Vagina (tissue), 2 donors: ENCODE results near the gene TRAF3IP1. TPM values are rescaled to one million over a fixed set of nuclear protein-coding genes. Genes with fewer than 3 reads are reported as not detected.

Source experiments
- DNase-seq, 2 donors: peaks; one replicate each; pipeline ENCODE4 v3.0.0-alpha.2; 2017; ENCODE audit errors: extremely low spot score in 2 of 2
- H3K27ac ChIP-seq: fragments of 200-600 bp; sonication (generic); one replicate; pipeline ENCODE4 v1.5.1; 2019
- H3K27me3 ChIP-seq: fragments of 200-600 bp; sonication (generic); one replicate; pipeline ENCODE4 v1.5.1; 2019
- H3K36me3 ChIP-seq, 2 donors: fragments of 200-600 bp; sonication (generic); one replicate each; pipeline ENCODE4 v1.5.1; 2017 to 2019
- H3K4me1 ChIP-seq: fragments of 200-600 bp; sonication (generic); one replicate; pipeline ENCODE4 v1.5.1; 2019
- H3K4me3 ChIP-seq, 2 donors: fragments of 200-600 bp; sonication (generic); 1 replicate in 1 of 2; 2 replicates in 1 of 2; pipeline ENCODE4 v1.5.1; 2016 to 2019
- H3K9me3 ChIP-seq: fragments of 200-600 bp; sonication (generic); one replicate; pipeline ENCODE4 v1.5.1; 2019
- POLR2A ChIP-seq, 2 donors: fragments of 450-650 bp; IDR thresholded peaks; one replicate each; pipeline ENCODE4 v1.6.1; 2017; ENCODE audit warnings: antibody characterized with exemption in 2 of 2, mild to moderate bottlenecking in 2 of 2, moderate library complexity in 2 of 2
- POLR2AphosphoS5 ChIP-seq, 2 donors: sonication (generic); formaldehyde crosslinking; IDR thresholded peaks; one replicate each; pipeline ENCODE4 v1.9.0; 2017; ENCODE audit warnings: antibody characterized with exemption in 2 of 2, mild to moderate bottlenecking in 2 of 2, low read depth in 1 of 2; ENCODE audit not compliant: insufficient read depth in 1 of 2
- intact Hi-C: fragments of 100-400 bp; cut with DNase I; formaldehyde crosslinking; loops from one replicate; pipeline ENCODE4 v1.15.1; 2023
- total RNA-seq: library from RNA; depleted of rRNA; stranded (reverse); fragments of >200 nt; gene quantifications from one replicate; pipeline ENCODE4 v1.2.3, GENCODE V29; 2016
- TF ChIP-seq, protein P1 (sequence below), 3 experiments: fragments of 450-650 bp in 2 of 3; fragments of 200-600 bp in 1 of 3; sonication (generic) in 1 of 3; IDR thresholded peaks; one replicate each; pipeline ENCODE4 v1.5.1; 2017 to 2019; ENCODE audit warnings: antibody characterized with exemption in 3 of 3, mild to moderate bottlenecking in 2 of 3, moderate library complexity in 2 of 3

TRAF3IP1 gene
- total RNA-seq, 1 donor from 2014 or later, result 10.3 TPM

DNA sequence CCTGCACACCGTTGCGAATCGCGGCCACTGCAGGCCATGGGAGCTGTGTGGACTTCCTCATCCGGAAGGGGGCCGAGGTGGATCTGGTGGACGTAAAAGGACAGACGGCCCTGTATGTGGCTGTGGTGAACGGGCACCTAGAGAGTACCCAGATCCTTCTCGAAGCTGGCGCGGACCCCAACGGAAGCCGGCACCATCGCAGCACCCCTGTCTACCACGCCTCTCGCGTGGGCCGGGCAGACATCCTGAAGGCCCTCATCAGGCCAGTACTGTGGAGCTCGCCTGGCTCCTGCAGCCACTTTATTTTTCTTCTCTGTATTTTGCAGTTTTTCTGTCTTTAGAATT is 115.4 kb downstream of the TRAF3IP1 start:
- H3K4me1 ChIP-seq, result peaks cover 25% of the 10 kb centered on the region
- intact Hi-C loops, result no loop called here
- peaks cover 0 to 40% of the 10 kb centered on the region in 2 donors for H3K36me3 ChIP-seq

DNA sequence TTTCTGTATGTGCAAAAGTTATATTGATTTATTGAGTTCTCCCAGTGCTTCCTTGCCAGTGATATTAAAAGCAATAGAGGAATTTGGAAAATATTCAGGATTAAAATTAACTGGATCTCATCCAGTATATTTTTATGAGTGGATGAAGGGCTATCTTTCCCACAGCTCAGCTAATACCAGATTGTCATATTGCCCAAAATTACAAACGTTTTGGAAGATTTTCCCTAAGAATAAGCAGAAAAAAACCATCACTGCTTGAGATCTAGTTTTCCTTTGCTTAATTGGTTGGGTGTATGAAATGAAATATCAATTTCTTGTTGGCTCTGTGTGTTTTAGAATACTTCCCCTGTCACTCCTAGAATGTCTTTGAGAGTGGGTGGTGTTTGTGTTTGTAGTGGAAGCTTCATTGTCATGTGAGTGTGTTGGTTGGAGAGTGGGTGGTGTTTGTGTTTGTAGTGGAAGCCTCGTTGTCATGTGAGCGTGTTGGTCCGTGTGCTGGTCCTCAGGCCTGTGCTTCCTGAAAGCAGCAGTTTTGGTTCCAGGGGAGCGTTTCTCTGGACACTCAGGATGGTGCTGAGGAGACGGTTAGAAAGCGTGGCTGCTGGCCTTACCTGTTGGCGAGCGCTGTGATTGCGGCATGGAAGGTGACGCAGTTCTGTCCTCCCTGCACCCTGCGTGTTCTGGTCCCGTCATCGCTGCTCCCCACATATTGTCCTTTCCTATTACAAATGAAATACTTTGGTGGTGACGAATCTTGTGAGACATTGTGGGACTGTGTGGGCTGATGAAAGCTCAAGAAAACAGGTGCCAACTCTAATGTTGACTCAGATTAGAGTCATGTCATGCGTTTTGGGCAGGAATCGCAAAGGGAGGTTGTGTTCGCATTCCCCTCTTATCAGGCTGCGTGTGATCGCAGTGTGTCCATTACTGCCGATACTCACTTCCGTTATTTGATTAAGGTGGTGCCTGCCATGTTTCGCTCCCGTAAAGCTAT is 118.8 kb downstream of the TRAF3IP1 start:
- H3K27me3 ChIP-seq, result no peaks in the 10 kb centered on the region
- no peak overlapping the region for H3K27ac ChIP-seq
- no peak for TF ChIP-seq POLR2AphosphoS5 (IDR thresholded peaks at IDR 0.05; ENCODE audit: insufficient read depth in 1 of 2, low read depth in 1 of 2)
- TF ChIP-seq, protein P1, sequence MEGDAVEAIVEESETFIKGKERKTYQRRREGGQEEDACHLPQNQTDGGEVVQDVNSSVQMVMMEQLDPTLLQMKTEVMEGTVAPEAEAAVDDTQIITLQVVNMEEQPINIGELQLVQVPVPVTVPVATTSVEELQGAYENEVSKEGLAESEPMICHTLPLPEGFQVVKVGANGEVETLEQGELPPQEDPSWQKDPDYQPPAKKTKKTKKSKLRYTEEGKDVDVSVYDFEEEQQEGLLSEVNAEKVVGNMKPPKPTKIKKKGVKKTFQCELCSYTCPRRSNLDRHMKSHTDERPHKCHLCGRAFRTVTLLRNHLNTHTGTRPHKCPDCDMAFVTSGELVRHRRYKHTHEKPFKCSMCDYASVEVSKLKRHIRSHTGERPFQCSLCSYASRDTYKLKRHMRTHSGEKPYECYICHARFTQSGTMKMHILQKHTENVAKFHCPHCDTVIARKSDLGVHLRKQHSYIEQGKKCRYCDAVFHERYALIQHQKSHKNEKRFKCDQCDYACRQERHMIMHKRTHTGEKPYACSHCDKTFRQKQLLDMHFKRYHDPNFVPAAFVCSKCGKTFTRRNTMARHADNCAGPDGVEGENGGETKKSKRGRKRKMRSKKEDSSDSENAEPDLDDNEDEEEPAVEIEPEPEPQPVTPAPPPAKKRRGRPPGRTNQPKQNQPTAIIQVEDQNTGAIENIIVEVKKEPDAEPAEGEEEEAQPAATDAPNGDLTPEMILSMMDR (IDR thresholded peaks at IDR 0.05), result no peak
- no peak for TF ChIP-seq POLR2A (IDR thresholded peaks at IDR 0.05)
- DNase-seq, result peak in 1 of 2 donors; percentile 55
- no peak overlapping the region for H3K4me3 ChIP-seq
- intact Hi-C loops, result no loop called here
- H3K4me1 ChIP-seq, result peaks cover 26% of the 10 kb centered on the region
- no peaks in the 10 kb centered on the region for H3K9me3 ChIP-seq
- peaks cover 0 to 29% of the 10 kb centered on the region in 2 donors for H3K36me3 ChIP-seq

More for the DNA sequence above, 115.4 kb downstream of the TRAF3IP1 start:
- DNase-seq, result no peak
- no peaks in the 10 kb centered on the region for H3K27me3 ChIP-seq
- no peak overlapping the region for H3K4me3 ChIP-seq
- TF ChIP-seq, protein P1 (IDR thresholded peaks at IDR 0.05), result no peak
- TF ChIP-seq POLR2AphosphoS5 (IDR thresholded peaks at IDR 0.05; ENCODE audit: insufficient read depth in 1 of 2, low read depth in 1 of 2) (no peak), POLR2A (IDR thresholded peaks at IDR 0.05) (no peak)
- no peaks in the 10 kb centered on the region for H3K9me3 ChIP-seq
- no peak overlapping the region for H3K27ac ChIP-seq

DNA sequence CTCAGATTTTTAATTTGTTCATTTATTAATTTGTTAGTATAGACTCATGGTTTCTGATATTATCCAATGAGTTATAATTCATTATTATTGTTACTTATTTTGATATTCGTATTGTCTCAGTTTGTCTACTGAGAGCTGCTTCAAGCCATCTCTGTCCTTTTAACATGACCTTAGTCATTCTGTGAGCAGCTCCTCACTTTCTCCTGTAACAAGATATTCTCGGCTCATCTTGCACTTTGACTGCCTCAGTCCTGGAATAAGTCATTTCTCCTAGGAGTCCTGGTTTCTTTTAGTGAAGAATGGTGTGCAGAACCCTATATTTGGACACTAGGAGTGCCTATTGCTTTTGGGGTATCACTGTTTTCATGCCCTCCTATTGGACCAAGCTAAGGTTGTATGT is 119.6 kb downstream of the TRAF3IP1 start:
- Histone ChIP-seq H3K4me1 (peaks cover 26% of the 10 kb centered on the region), H3K27me3 (no peaks in the 10 kb centered on the region), H3K27ac (no peak overlapping the region), H3K9me3 (no peaks in the 10 kb centered on the region), H3K4me3 (no peak overlapping the region), H3K36me3 (peaks cover 0 to 30% of the 10 kb centered on the region in 2 donors)
- intact Hi-C loops, result no loop called here
- no peak for DNase-seq
- TF ChIP-seq POLR2A (IDR thresholded peaks at IDR 0.05), result no peak
- no peak for TF ChIP-seq POLR2AphosphoS5 (IDR thresholded peaks at IDR 0.05; ENCODE audit: insufficient read depth in 1 of 2, low read depth in 1 of 2)
- TF ChIP-seq, protein P1 (IDR thresholded peaks at IDR 0.05), result no peak

DNA sequence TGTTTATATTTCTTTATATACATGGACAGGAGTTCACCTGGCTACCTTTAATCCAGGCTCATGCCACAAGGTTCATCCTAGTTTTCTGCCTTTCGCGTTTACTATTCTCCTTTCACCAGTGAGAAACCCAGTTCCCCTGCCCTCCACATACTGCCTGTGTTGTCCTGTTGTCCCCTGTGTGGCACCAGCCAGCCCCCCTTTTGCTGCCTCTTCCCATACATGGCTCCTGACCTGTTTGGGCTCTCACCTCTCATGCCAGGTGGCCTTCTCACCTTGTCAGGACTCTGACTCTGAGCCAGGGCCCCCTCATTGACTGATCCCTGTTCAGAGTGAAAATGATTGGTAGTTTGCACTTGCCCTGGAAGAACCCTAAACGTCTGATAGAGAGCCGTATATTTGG is 120.0 kb downstream of the TRAF3IP1 start:
- H3K27ac ChIP-seq, result no peak overlapping the region
- peaks cover 26% of the 10 kb centered on the region for H3K4me1 ChIP-seq
- no peak overlapping the region for H3K4me3 ChIP-seq
- H3K9me3 ChIP-seq, result no peaks in the 10 kb centered on the region
- no peaks in the 10 kb centered on the region for H3K27me3 ChIP-seq
- TF ChIP-seq, protein P1 (IDR thresholded peaks at IDR 0.05), result no peak
- TF ChIP-seq POLR2A (IDR thresholded peaks at IDR 0.05) (no peak), POLR2AphosphoS5 (IDR thresholded peaks at IDR 0.05; ENCODE audit: insufficient read depth in 1 of 2, low read depth in 1 of 2) (no peak)
- intact Hi-C loops, result no loop called here
- H3K36me3 ChIP-seq, result peaks cover 0 to 31% of the 10 kb centered on the region in 2 donors
- DNase-seq, result no peak

DNA sequence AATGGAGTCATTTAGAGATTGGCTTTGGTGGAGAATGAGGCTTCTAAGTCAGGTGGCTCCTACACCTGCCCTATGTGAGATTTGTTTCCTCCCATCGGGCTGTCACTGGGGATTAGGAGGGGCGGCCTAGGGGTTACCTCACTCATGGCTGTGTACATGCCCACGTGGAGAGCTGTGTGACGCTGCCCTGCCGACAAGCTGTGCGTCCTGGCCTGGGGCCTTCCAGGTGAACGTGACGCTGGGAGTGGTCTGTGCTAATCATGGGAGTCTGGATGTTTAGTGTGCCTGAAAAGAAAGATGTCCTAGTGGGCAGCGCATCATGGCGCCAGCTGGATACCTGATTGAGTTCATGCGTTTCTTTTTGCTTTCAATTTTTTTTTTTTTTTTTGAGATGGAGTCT is 120.4 kb downstream of the TRAF3IP1 start:
- Histone ChIP-seq H3K36me3 (peaks cover 0 to 31% of the 10 kb centered on the region in 2 donors), H3K4me1 (peaks cover 26% of the 10 kb centered on the region)
- intact Hi-C loops, result no loop called here

More for the DNA sequence above, 120.4 kb downstream of the TRAF3IP1 start:
- Histone ChIP-seq H3K27me3 (no peaks in the 10 kb centered on the region), H3K27ac (no peak overlapping the region), H3K9me3 (no peaks in the 10 kb centered on the region), H3K4me3 (no peak overlapping the region)
- no peak for TF ChIP-seq POLR2A (IDR thresholded peaks at IDR 0.05)
- TF ChIP-seq, protein P1 (IDR thresholded peaks at IDR 0.05), result no peak
- TF ChIP-seq POLR2AphosphoS5 (IDR thresholded peaks at IDR 0.05; ENCODE audit: insufficient read depth in 1 of 2, low read depth in 1 of 2), result no peak
- no peak for DNase-seq
